NCI-H1092 (cell line): Measurements from ENCODE around the gene RAPGEF5.
"Not testable (repeated sequence)": the region's sequence is repeated elsewhere in the genome, so short reads cannot be mapped to it uniquely, and the experiment has no call there.

ENCODE experiments used
- DNase-seq: peaks from one replicate; lab custom pipeline; 2025; lab: John Stamatoyannopoulos, UW

RAPGEF5 gene

GRCh38 chr7:22082886-22083703 is 273.9 kb downstream of the RAPGEF5 start:
- DNase-seq, result peak; percentile 87

- DNase-seq, result no peak
Observed at GRCh38 chr7:22082553-22082885, 274.4 kb downstream of the RAPGEF5 start.

- not testable (repeated sequence) for DNase-seq
Observed at GRCh38 chr7:22080219-22080618, 276.7 kb downstream of the RAPGEF5 start.

GRCh38 chr7:22078872-22079271 is 278.1 kb downstream of the RAPGEF5 start:
- DNase-seq, result not testable (repeated sequence)

GRCh38 chr7:22075561-22075960 is 281.4 kb downstream of the RAPGEF5 start:
- no peak for DNase-seq

GRCh38 chr7:22074897-22075296 is 282.1 kb downstream of the RAPGEF5 start:
- DNase-seq, result no peak
